NCI-H2196 treated with DMSO at 0.1 percent for 48 hours (cell line): Measurements from ENCODE around the gene FOXP1.

Source experiments
- DNase-seq: peaks from one replicate; lab custom pipeline; 2025; ENCODE audit not compliant: unreplicated experiment; lab: John Stamatoyannopoulos, UW

The FOXP1 gene

DNA sequence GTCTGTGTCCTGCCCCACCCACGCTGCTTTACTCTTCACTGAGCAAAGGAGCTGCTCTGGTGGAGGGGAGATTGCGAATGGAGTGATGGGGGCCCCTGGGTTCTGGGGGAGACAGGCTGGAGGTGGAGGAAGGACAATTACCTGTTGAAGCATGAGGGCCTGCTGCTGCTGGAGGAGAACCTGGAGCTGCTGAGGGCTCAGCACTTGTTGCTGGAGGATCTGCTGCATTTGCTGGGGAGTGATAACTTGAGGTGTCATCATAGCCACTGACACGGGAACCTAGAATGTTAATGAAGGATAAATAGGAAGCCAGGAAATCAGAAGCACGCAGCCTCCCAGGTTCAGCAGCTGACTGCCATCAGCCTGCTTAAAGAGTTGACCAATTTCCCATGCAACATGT lies 530.0 kb downstream of the FOXP1 start:
- DNase-seq, result no peak

DNA sequence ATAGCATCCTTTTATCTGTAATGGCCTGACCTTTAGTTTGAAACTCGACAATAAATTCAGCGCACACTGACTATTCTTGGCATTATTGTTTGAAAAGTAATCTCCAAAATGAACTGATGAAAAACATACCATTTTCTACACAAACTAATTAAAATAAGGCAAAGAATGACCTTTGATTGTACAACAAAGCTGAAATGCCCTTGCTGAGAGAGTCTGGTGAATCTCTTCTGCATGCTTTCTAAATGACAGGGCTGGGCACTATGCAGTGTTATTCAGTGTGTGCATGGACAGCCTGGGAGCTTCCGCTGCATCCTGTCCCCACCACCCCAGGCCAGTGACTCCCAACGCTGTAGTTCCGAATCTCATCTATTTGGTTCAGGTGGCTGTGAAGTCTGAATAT lies 530.8 kb downstream of the FOXP1 start:
- no peak for DNase-seq

DNA sequence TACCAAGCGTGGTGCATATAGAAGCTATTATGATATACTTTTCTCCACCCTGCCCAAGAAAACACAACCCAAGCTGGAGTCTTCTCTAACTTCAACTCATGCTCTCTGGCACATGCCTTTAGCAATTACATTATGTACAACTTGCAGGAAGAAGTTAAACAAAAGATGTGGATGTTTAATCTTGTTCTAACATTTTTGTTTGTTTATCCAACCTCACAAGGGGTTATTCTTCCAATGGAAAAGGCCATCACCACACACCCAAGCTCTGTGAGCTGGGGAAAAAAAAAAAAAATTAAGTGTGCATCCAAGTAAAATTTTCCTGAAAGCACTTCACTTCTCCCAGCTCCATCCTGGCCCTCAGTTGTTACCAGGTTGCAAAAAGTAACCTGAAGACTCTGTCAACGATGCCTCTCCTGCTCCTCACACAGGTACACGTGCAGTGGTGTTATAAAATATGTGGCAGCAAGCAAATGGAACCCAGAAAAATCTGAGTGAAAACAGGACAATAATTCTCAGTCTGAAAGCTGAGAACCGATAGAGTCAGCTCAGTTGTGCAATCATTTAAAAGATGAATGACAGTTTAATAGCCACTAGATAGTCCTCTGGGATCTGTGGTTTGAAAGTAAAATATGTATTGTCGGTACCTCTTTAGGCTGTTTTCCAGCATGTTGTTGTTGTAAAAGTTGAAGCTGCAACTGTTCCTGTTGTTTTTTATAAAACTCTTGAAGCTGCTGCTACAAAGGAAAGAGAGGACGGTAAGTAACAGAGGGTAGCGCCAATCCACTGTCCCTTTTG lies 531.4 kb downstream of the FOXP1 start:
- no peak for DNase-seq

DNA sequence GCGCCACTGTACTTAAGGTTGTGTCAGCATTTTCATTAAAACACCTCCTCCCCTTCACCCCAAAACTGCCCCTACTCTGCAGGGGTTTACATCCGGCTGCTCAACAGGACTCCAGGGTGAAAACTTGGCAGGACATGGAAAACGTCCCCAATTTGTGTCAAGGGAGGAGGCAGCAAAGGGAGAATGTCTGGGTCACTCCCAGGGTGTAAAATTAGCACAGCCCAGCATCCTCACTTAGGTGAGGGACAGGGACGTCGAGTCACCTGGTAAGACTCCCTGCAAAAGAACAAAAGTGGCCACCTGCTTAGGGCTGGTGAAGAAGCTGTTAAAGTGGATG lies 532.3 kb downstream of the FOXP1 start:
- DNase-seq, result no peak

DNA sequence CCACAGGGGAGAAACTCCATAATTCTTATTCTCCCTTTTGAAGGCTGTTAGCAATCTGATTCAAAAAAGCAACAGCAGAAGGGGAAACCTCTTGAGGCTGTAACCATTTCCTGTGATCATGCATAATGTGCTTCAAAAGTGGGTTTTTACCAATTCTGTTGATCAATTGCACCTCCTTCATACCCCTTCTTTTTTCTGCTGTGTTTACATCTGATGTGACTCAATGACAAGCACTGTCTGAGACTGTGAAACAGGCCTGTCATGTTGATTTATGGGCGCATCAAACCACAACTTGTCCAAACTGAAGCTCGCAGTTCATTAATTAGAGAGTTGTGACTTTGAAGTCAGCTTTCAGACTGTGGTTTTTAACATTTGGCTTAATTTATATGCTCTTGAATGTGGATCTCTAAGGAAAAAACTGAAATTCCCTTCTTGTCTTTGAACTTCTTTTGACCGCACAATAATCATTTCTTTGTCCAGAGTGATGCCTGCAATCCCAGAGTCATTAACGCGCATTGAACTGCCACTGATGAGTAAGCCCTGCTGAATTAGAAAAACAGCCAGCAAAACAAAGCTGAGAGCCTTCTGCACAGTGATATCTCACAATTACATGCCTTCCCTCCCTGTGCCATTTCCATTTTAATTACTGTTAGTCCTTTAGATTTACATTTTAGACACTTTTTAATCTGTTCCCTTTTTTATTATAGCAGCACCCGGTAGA lies 532.8 kb downstream of the FOXP1 start:
- DNase-seq, result no peak

DNA sequence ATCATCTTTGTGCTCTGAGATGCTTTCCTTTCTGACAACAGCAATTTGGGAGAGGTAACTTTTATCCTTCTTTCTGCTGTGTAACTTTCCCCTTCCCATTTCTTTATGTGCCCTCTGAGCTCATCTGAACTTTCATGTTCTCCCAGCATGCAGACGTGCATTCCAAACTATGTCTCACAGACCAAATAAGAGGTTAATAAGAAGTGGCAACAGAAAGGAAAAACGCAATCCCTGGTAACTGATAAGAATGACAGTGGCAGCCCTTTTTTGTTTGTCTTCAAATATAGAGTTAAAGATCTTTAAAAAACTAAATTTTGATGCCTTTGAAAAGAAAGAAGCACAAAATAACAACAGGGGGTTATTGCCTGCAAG lies 533.4 kb downstream of the FOXP1 start:
- no peak for DNase-seq

DNA sequence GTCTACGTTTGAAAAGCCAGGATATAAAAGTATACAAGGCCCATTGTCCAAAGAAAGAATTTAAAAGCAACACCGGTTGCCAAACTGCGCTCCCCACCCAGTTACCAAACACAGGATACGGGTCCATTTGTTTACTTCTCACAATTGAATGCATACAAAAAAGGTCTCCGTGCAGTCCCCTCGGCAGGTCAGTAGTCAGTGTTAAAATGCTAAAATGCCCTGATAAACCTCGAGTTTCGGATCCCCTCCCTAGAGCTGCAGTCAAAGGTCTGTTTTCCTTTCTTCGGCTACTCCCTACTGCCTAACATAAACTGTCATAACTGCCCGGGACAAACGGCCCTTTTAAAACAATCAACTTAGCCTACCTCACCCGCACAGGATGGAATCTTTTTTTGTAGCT lies 534.6 kb downstream of the FOXP1 start:
- DNase-seq, result no peak

DNA sequence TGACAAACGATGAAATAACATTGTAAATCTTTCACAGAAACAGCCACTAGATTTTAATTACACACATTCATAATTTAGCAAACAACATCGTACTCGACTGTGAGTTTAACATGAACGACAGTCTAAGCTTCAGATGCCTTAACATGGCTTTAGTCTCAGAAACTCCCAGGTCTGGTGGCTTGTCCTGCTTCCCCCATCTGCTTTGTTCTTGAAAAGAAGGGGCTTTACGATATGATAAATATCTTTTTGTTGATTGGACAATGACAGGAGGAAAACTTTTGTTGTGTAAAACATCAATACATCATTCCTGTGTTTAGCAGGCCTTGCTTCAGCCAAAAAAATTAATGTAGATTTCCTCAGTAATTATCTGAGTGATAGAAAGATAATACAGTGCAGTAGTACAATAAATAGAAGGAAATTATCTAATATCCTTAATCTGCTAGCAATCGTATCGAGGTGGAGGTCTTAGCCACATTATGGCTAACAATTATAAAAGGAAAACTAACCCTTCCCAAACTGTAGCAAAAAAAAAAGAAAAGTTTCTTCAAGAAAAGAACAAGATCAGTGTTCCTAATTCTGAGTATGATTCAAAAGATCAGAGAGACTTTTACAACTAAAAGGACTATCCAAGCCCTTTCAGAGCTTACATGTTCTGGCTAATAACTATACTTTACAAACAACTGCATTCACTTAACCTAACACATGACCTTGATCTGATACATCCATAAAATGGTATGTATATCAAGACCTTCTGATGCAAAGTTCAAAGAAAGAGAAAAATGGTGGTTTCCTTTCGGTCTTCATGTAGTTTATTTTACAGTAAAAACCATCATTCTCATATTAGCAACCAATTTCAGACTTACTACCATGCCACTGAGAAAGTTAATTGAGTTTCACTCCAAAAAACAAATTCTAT lies 535.7 kb downstream of the FOXP1 start:
- DNase-seq, result no peak

DNA sequence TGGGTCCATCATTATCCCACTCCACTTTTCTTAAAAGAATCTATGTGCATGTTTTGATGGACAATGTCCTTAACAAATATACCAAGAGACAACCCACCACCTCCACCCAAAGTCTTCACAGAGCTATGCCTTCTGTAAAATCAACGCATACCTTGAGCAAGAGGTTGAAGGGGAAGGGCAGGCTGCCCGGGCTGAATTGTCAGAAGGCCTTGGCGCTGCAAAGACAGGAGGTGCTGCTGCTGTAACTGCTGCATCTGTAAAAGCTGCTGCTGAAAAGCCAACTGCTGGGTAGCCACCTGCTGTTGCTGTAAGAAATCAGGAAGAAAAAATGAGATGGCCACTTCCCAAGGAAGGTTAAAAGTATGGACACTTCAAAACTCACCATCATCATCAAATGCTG lies 536.7 kb downstream of the FOXP1 start:
- no peak for DNase-seq

DNA sequence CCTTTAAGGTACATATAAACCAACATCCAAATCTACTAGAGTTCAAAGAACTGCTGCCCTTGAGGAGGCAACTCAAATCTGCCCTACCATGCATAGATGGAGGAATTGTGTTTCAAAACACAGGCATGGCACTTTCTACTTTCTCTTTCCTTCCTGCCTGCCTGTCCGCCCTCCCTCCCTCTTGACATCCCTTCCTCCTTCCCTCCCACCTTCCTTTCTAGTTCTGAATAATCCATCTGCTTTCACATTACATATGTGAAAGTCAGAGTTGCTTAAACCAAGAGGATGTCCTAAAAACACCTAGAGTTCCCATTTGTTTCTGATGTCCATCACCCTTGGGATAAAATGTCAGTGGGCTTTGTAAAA lies 537.6 kb downstream of the FOXP1 start:
- no peak for DNase-seq

DNA sequence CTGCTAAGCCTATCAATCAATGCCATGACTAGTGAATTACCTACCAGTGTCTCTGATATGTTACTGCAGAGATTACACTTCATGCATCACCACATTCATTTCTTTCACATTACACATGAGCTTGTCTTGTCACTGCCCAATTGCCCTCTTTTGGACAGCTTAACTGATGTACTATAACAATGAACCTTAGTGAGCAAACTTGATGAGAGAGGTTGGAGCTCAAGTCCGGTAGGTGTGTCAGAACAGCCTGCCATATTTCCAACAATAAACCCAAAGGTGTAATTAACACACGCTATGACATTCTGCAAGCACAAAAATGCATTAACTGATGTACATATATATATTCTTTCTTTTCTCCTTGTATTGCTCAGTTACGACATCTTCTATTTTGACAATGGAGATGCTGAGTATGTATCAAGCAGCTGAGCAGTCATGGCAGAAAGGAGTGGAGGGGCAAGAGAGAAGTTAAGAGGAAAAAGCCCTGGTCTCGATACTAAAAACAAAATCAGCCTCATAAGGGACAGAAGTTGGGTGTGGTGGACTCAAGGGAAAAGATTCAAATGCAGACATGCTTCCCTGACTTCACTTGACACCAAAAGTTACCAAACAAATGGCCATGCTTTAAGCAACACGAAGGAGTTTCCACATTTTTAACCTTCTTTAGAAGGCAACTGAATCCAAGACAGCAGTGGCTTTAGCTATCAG lies 538.2 kb downstream of the FOXP1 start:
- no peak for DNase-seq

DNA sequence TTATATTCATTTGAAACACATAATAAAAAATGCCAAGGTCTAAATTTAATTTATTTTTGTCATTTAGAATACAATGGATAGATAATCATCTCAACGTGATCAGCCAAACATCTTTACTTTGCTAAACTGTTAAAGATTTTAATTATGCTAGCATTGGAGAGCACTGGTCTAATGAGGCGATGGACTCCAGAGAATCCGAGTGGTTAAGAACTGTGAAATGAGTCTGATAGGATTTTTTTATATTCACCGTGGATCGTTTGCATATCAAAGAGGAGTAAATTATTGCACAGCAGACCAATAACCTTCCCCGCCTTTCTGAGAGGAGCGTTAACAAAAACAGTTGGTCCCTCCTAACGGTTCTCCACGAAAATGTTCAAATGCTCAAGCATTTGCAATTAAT lies 540.8 kb downstream of the FOXP1 start:
- no peak for DNase-seq

DNA sequence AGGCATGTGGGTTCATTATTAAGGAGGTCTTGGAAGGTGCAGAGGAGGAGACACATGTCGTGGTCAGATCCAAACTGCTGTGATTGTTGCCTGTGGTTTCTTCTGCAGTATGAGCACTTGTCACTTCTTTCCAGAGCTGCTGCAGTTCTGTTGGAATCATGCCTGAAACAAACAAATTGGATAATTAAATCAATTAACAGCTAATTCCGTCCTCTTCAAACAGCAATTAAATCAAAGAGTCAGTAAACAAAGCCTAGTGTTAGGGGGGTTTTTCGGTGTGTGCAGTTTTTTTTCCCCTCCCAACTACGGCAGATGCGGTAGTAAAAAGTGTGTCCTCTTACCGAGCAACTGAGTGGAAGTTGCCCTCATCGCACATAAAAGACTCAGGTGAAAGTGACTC lies 542.2 kb downstream of the FOXP1 start:
- DNase-seq, result no peak

DNA sequence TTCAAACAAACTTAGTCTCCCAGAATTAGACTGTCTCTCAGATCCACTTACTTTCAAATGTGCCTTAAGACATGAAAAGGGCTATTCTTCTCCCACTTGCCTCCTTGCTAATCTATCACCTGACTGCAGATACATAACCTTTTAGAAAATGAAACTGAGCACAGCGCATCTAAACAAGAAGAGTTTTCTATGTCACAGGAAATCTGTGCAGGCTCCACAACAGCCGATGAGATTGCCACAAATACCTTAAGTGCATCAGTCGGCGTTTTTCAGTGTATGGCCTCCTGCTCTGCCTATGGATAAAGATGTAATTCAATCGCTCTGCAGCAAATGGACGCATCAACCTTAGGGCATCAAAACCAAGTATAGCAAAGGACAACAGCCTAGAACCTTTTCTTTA lies 544.2 kb downstream of the FOXP1 start:
- DNase-seq, result no peak

DNA sequence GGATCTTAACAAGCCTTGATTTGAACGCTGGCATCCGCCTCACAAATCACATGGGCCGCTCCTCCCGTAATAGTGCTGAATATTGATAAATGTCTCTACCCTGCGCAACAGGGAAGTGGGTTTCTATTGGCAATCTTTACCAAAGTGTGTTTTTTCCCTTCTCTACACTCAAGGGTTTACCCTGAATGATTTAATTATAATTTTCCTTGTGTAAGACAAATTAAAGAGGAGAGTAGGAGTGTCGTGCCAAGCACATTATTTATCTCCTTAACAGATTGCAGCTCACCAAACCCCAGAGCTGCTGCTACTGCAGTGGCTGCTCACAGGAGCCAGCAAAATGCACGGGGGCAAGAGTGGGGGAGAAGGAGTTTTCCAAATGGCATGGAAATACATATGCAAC lies 545.8 kb downstream of the FOXP1 start:
- no peak for DNase-seq

DNA sequence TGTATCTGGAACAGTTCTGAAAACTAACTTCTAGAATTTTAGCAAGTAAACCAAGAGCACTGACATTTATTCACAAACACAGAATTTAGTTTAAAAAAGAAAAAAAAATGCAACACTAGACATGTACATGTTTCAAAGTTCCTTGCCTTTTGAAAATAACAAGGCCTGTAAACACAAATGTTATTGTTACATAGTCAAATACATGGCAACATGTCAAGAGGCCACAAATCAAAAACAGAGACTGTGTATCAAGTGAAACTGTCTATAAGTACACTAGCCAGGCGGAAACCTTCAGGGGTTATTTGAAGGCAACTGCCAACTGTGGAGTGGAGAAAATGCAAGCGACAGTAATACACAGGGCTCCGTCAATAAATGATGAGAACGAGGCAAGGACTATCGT lies 547.6 kb downstream of the FOXP1 start:
- DNase-seq, result no peak

DNA sequence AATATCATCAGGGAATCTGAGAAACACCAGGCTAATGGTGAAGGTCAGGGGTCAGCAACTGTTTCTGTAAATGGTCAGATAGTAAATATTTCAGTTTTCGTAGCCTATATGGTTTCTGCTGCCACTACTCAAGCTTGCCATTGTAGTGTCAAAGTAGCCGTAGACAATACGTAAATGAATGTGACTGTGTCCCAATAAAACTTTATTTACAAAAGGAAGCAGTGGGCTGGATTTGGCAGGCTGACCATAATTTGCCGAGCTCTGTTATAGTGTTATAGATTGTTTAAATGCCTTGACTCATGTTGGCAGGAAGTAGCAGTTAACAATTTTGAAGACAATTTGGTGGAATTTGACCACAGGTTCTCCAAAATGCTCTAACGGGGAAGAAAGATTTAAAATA lies 548.2 kb downstream of the FOXP1 start:
- no peak for DNase-seq

DNA sequence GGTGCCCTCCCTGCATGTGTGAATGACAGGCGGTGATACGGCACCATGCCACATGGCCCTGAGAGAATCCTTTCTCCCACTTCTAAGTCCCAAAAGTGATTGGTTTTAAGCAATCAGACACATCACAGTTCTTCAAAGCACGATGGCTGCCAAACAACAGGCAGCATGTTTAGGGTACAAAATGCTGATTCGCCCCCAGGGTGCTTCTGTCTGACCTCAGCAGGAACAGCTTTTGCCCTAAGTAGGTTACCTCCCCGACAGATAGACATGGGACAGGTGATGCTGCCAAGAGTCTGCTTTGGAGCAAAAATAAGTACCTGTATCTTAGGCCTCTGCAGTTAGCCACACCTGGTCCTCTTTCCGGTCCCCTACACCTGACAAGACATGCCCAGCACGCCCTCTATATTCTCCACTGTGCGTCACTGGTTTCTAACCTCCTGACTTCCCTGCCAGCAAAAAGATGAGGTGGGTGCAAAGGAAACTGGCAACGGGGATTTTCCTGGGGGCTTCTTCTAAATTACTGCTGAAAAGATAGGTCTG lies 549.8 kb downstream of the FOXP1 start:
- no peak for DNase-seq

DNA sequence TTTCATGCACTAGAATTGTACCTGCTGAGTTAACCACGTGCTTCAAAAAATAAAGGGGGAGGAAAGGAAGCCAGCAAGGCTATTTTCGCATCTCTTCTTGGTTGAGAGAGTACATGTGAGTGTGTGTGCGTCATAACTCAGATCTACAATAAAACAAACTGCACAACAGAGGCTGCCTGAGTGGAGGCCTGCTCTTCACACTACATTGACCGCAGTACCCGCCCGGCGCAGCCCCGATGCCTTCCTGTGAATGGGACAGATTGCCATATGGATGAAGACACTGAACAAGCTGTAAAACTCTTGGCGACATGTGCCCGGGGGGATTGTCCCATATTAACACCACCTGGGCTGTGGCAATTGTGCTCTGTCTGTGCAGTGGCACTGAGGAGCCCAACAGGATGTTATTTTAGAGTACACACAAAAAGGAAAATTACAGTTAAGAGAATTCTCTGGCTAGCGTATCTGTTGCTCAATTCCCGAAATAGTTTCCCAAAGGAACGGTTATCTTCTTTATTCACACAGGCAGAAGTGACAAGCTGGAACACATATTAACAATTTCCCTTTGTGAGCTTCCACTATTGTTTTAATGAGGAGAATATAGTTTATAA lies 551.5 kb downstream of the FOXP1 start:
- DNase-seq, result no peak

DNA sequence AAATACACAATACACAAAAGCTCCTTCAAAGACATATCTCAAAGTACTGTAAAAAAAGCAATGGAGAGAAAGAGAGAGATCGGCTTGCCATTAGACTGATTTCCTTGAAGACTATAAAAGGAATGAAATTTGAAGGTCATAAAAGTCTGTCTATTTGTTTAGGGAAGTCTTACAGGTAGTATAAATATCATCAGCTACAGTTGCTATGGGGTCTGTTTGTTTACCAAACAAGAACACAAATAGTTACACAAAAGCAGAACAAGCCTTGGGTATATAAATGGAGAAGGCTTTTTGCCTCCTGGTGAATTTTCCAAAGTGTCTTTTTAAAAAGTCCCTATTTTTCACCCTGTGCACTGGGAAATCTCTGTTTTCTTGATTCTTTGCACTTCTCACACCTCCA lies 552.3 kb downstream of the FOXP1 start:
- DNase-seq, result no peak

DNA sequence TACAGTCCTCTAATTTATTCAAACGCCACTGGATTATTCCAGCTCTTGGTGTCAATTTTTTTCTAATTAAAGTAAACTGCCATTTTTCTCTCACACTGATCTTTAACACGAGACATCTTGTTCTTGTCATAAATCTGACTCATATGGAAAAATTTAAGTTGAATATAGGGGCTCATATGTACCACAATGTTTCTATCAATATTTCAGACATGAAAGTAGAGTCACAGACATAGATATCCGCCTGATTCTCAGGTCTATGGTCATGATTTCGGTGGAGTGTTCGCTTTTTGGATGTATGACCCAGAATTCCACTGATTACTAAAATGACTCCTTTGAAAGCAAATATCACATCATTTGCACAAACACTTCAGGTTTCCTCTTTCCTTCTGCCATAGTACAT lies 552.8 kb downstream of the FOXP1 start:
- no peak for DNase-seq
